RWPE1 (cell line): ENCODE measurements around the gene MBOAT2.

ENCODE experiments used
- CTCF ChIA-PET: fragments of 350-600 bp; sonication (Branson Sonifier 250); formaldehyde crosslinking; extraction: SDS; loops from one replicate; lab custom pipeline; 2021; lab: Yijun Ruan, JAX
- POLR2A ChIA-PET: fragments of 400-600 bp; formaldehyde crosslinking; extraction: SDS; loops from one replicate; lab custom pipeline; 2020; ENCODE audit warnings: antibody characterized with exemption; ENCODE audit not compliant: low non-redundant PET; lab: Yijun Ruan, JAX
- DNase-seq: peaks from one replicate; pipeline ENCODE4 v3.0.0; 2012; ENCODE audit warnings: low spot score
- H3K27ac ChIP-seq: fragments of 450-650 bp; 2 replicates; pipeline ENCODE4 v1.5.1; 2017
- TF ChIP-seq, protein P1 (sequence below): fragments of 450-650 bp; conservative IDR thresholded peaks from 2 replicates; pipeline ENCODE4 v1.5.1; 2017; ENCODE audit warnings: low read depth, mild to moderate bottlenecking

The MBOAT2 gene

DNA sequence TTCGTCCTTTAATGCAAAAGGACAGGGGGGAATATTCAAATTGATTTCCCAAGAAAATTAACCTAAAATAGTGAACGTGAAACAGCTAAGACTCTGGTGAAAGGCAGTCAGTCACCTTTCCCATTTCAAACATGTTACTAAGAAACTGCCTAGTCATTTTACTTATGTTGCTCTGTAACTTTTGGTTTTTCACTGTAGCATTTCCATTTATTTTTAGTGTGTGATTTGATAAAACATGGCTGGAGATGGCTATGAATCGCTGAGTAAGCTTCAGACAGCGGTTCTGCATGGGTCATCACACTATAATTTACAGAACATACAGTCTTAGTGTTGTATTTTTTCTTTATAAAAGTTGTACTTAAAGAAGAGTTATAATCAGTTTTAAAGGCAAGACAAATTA, 150.1 kb downstream of the MBOAT2 start:
- H3K27ac ChIP-seq, result no peak overlapping the region
- TF ChIP-seq, protein P1, sequence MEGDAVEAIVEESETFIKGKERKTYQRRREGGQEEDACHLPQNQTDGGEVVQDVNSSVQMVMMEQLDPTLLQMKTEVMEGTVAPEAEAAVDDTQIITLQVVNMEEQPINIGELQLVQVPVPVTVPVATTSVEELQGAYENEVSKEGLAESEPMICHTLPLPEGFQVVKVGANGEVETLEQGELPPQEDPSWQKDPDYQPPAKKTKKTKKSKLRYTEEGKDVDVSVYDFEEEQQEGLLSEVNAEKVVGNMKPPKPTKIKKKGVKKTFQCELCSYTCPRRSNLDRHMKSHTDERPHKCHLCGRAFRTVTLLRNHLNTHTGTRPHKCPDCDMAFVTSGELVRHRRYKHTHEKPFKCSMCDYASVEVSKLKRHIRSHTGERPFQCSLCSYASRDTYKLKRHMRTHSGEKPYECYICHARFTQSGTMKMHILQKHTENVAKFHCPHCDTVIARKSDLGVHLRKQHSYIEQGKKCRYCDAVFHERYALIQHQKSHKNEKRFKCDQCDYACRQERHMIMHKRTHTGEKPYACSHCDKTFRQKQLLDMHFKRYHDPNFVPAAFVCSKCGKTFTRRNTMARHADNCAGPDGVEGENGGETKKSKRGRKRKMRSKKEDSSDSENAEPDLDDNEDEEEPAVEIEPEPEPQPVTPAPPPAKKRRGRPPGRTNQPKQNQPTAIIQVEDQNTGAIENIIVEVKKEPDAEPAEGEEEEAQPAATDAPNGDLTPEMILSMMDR, result no peak
- DNase-seq, result no peak
- POLR2A ChIA-PET, result no interaction called here
- CTCF ChIA-PET, result interaction anchor here (0.5 kb wide), 1 partner anchor 72 kb away, joined by 3 read pairs; no protein-coding TSS in a partner anchor

DNA sequence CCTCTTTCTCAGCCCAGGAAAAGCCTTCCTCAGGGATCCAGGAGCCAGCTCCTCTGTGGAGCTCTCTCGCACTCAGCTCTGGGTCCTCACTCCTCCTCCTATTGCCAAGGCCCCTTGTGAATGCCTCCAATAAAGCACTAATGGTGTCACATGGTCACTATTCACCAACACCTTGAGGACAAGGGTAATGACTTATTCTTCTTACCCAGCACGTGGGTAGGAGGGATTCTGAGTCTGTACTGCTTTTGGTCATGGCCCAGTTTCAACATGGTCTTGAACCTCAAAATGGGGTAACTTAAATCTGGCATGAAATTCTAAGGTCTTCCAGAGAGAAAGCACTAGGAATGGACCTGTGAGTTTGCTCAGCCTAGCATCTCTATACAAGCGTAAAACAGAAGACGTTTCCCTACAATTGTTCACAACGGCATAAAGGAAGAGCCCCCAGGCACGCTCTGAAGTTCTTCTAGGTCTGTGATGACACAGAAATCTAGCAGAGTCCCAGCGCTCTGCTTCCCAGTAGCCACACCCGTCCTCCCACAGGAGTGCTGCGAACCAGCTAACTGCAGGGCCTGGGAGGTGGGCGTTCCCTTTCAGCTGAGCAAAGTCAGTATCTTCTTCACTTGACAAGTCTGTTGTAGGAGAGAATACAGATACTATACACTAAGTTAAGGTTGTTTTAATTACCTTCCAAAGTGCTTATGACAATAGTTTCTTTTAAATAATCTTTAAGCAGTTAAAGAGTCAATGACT, 151.5 kb downstream of the MBOAT2 start:
- no peak overlapping the region for H3K27ac ChIP-seq
- POLR2A ChIA-PET, result no interaction called here
- DNase-seq, result no peak
- CTCF ChIA-PET, result no interaction called here
- TF ChIP-seq, protein P1, result no peak

DNA sequence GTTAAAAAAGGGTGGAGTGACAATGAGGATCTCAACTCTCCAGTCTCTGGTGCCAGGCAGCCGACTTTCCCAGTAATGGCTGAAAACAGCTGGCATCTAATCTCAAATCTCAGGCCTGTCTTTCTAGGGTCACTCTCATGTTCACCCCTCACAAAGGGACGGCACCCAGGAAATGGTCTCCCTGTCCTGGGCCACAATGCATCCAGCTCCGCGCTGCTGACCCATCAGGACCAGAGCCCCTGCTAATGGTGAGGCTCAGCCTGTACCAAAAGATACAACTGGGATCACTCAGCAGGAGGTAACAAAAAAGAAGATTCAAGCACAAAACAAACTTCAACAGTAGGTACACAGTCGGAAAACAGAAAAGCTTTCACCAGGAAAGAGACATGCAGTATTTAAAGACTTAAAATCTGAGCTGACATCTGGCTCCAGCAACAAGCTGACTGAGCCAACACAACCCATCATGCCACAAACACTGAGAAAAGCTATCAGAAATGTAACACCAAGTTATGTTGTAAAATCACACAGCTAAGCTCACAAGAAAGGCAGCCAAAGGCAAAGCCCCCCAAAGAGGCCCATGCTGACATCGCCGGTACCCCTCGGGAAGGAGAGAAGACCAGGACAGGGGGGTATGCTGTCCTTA, 152.5 kb downstream of the MBOAT2 start:
- CTCF ChIA-PET, result interaction anchor here (1.2 kb wide), 1 partner anchor 22 kb away, joined by 3 read pairs; no protein-coding TSS in a partner anchor
- no peak overlapping the region for H3K27ac ChIP-seq
- POLR2A ChIA-PET, result no interaction called here
- DNase-seq, result no peak
- TF ChIP-seq, protein P1, result no peak

DNA sequence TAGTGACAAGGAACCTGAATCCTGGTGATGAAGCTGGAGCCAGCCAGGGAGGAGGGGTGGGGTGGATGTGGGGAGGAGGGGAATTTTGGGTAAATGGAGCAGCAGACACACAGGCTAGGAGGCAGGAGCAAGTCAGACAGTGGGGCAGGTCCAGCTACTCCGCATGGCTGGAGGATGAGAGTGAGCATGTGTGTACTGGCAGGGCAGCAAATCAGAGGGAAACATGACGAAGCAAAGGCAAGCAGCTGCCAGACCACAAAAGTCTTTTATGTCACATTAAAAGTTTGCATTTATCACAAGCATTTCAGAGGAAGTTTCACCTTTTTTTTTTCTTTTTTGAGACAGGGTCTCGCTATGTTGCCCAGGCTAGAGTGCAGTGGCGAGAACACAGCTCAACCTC, 154.2 kb downstream of the MBOAT2 start:
- POLR2A ChIA-PET, result no interaction called here

DNA sequence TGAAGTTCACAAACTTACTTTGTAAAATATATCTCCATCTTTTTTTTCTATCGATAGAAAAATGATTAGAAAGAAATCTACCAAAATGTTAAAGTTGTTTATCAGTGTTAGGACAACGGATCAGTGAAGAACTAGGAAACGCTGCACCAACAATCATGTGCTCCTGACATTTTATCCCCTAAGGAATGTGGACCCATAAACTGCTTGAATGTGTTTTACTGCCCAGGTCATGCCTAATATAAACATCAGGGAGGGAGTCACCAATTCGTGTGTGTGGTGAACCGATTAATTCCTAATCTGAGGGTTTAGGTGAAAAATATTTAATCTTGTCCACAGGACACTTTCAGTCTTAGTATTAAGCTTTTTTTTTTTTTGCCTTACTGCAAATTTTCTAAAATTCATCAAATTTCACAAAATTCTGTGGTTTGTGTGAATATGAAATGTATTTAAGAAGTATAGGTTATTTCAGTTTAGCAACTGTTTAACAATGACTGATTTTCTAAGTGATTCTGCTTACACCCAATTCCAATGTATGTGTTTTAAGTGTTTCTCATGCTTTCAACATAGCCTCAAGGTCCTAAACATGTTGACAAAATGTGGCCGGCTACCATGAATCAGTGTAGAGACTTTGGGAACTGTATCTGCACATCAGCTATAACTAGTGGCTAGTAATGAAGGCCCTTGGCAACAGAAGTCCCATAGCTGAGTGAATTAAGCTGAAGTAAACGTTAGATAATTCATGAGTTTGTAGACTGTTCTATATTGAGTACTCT, 155.0 kb downstream of the MBOAT2 start:
- no peak for DNase-seq
- ChIA-PET POLR2A (no interaction called here), CTCF (interaction anchor here (0.6 kb wide), 2 partner anchors 28 to 414 kb away, joined by 3 to 5 read pairs; no protein-coding TSS in a partner anchor)
- no peak overlapping the region for H3K27ac ChIP-seq
- TF ChIP-seq, protein P1, result no peak

More for the DNA sequence above, 154.2 kb downstream of the MBOAT2 start:
- CTCF ChIA-PET, result interaction anchor here (0.6 to 0.8 kb wide), 2 partner anchors 24 to 28 kb away, joined by 3 to 5 read pairs; no protein-coding TSS in a partner anchor
- DNase-seq, result no peak
- TF ChIP-seq, protein P1, result no peak
- no peak overlapping the region for H3K27ac ChIP-seq

DNA sequence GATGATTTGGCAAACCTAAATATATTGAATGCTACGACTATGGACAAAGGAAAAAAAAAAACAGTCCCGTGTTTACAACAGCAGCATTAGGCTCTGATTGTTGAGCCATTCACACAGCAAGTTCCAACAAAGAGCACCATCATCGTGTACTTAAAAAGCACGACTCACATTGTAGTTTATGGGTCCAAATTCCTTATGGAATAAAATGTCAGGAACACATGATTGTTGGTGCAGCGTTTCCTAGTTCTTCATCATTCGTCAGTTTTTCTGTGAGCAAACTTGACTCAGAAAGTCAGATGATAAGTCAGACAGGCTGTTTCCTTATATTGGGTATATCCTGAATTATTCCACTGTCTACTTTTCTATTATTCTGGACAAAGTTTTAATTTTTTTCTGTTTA, 156.1 kb downstream of the MBOAT2 start:
- ChIA-PET CTCF (no interaction called here), POLR2A (no interaction called here)
- TF ChIP-seq, protein P1, result no peak
- no peak for DNase-seq
- no peak overlapping the region for H3K27ac ChIP-seq
